BJ (cell line): ENCODE results near the gene ZNF697. TPM values are rescaled to one million over a fixed set of nuclear protein-coding genes. Genes with fewer than 3 reads are reported as not detected.

ENCODE experiments used
- CTCF ChIA-PET: fragments of 350-600 bp; formaldehyde crosslinking; extraction: SDS; loops from one replicate; lab custom pipeline; 2021; ENCODE audit warnings: antibody characterized with exemption, inconsistent platforms; lab: Yijun Ruan, JAX
- POLR2A ChIA-PET: fragments of 300-600 bp; sonication (Branson Sonifier 250); formaldehyde crosslinking; extraction: SDS; loops from one replicate; lab custom pipeline; 2021; ENCODE audit warnings: antibody characterized with exemption; lab: Charles Lee
- DNase-seq: peaks from one replicate; pipeline ENCODE4 v3.0.0-alpha.2; 2011; ENCODE audit warnings: low read depth
- H3K27me3 ChIP-seq: 2 replicates; pipeline ENCODE4 v1.6.0; 2011; ENCODE audit warnings: low read length; ENCODE audit not compliant: control insufficient read depth, insufficient read depth
- H3K36me3 ChIP-seq: 2 replicates; pipeline ENCODE4 v1.5.1; 2011; ENCODE audit warnings: low read length; ENCODE audit not compliant: control insufficient read depth, insufficient read depth
- H3K4me3 ChIP-seq: 2 replicates; pipeline ENCODE4 v1.5.1; 2011; ENCODE audit warnings: low read depth, mild to moderate bottlenecking, control low read depth, low read length
- polyA plus RNA-seq: library from polyadenylated mRNA; depleted of rRNA; stranded (reverse); fragments of >200 nt; gene quantifications from 2 replicates; pipeline ENCODE4 v1.2.3, GENCODE V29; 2011
- TF ChIP-seq, protein P1 (sequence below): IDR thresholded peaks from 2 replicates; pipeline ENCODE4 v1.5.1; 2011; ENCODE audit warnings: low read depth, mild to moderate bottlenecking, control low read depth, inconsistent platforms, low read length, moderate library complexity; ENCODE audit not compliant: insufficient read depth

Gene ZNF697
- polyA plus RNA-seq, 1 experiment, result 3.2 TPM

DNA sequence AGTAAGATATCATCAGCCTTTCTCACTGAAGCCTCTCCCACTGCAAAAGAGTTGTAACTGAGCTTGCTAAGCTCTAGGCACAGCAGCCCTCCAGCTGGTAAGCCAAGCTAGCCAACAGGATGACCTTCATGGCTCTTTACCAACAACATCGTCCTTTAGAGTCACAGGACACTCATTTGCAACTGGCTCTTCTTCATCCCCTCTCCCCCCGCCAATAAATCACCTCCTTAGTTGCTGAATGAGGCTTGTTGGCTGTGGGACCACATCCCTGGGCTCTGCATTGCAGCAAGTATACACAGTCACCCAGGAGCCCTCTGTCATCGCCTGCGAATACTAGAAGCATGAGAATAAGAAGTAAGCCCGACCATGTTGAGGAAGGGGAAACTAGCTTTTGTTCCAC lies 16.0 kb upstream of the ZNF697 start:
- TF ChIP-seq, protein P1, sequence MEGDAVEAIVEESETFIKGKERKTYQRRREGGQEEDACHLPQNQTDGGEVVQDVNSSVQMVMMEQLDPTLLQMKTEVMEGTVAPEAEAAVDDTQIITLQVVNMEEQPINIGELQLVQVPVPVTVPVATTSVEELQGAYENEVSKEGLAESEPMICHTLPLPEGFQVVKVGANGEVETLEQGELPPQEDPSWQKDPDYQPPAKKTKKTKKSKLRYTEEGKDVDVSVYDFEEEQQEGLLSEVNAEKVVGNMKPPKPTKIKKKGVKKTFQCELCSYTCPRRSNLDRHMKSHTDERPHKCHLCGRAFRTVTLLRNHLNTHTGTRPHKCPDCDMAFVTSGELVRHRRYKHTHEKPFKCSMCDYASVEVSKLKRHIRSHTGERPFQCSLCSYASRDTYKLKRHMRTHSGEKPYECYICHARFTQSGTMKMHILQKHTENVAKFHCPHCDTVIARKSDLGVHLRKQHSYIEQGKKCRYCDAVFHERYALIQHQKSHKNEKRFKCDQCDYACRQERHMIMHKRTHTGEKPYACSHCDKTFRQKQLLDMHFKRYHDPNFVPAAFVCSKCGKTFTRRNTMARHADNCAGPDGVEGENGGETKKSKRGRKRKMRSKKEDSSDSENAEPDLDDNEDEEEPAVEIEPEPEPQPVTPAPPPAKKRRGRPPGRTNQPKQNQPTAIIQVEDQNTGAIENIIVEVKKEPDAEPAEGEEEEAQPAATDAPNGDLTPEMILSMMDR, result no peak
- no peak for DNase-seq
- H3K36me3 ChIP-seq, result no peaks in the 10 kb centered on the region
- ChIA-PET CTCF (interaction anchor here (0.7 to 7.9 kb wide), 12 partner anchors 9 to 82 kb away, joined by 3 to 100 read pairs (median 4); partner anchors contain the start of gene ZNF697), POLR2A (no interaction called here)
- H3K4me3 ChIP-seq, result no peak overlapping the region
- H3K27me3 ChIP-seq, result no peaks in the 10 kb centered on the region

- POLR2A ChIA-PET, result no interaction called here
Observed at GRCh38 chr1:119662034-119662437, 14.0 kb upstream of the ZNF697 start.

DNA sequence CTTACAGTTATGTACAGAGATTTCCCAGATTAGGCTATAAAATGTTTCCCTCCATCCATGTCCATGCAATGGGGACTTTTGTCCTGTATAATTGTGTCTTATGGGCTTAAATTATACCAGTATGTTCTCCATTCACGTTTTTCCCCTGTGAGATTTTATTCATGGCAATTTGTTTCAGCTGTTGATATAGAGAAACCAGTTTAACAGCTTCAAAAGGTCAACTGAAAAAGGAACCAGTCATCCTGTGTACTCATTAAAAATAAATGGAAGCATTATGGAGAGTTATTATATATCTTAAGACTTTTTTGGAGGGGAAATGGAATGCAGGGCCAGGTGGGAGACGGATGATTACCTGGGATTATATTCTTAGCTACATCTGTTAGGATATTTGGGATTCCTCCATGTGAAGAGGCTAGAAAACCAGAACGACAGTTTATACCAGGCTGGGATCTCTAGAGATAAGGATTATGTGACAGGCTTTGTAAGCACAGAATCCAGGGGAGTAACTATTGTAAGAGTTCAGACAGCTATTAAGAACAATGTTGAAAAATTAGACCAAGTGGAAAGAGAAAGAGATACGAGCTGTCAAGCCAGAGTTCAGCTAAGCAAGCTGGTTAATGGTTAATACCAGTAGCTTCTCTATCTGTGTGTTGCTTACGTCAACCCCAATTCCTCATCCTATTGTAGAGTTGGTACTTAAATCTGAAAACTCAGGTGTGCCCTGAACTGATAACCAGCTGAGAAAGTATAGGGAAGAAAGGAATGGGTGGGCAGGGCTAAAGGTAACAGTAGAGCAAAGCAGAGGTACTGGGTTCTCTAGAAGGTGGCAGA lies 12.4 kb upstream of the ZNF697 start:
- H3K27me3 ChIP-seq, result no peaks in the 10 kb centered on the region
- POLR2A ChIA-PET, result no interaction called here

More at GRCh38 chr1:119662034-119662437, 14.0 kb upstream of the ZNF697 start:
- Histone ChIP-seq H3K4me3 (no peak overlapping the region), H3K36me3 (no peaks in the 10 kb centered on the region), H3K27me3 (no peaks in the 10 kb centered on the region)
- TF ChIP-seq, protein P1, result no peak
- DNase-seq, result no peak
- CTCF ChIA-PET, result interaction anchor here (0.6 to 7.9 kb wide), 13 partner anchors 9 to 110 kb away, joined by 3 to 120 read pairs (median 5); partner anchors contain the start of gene ZNF697

GRCh38 chr1:119659628-119660027 lies 11.6 kb upstream of the ZNF697 start:
- ChIA-PET CTCF (interaction anchor here (1.1 to 7.9 kb wide), 6 partner anchors 10 to 46 kb away, joined by 3 to 120 read pairs (median 22); partner anchors contain the start of gene ZNF697), POLR2A (no interaction called here)
- H3K36me3 ChIP-seq, result no peaks in the 10 kb centered on the region
- no peaks in the 10 kb centered on the region for H3K27me3 ChIP-seq
- H3K4me3 ChIP-seq, result no peak overlapping the region
- no peak for DNase-seq
- TF ChIP-seq, protein P1, result no peak

More for the DNA sequence above, 12.4 kb upstream of the ZNF697 start:
- no peak overlapping the region for H3K4me3 ChIP-seq
- CTCF ChIA-PET, result interaction anchor here (0.8 to 7.9 kb wide), 9 partner anchors 8 to 51 kb away, joined by 3 to 120 read pairs (median 13); partner anchors contain the start of gene ZNF697
- no peaks in the 10 kb centered on the region for H3K36me3 ChIP-seq
- TF ChIP-seq, protein P1, result no peak
- DNase-seq, result no peak

- DNase-seq, result no peak
- ChIA-PET POLR2A (interaction anchor here (0.6 kb wide), 1 partner anchor 23 kb away, joined by 3 read pairs; no protein-coding TSS in a partner anchor), CTCF (interaction anchor here (0.9 to 6.9 kb wide), 5 partner anchors 9 to 45 kb away, joined by 3 to 41 read pairs (median 10); partner anchors contain the start of gene ZNF697)
Observed at GRCh38 chr1:119656410-119656955, 8.4 kb upstream of the ZNF697 start.

More at GRCh38 chr1:119656410-119656955, 8.4 kb upstream of the ZNF697 start:
- Histone ChIP-seq H3K36me3 (no peaks in the 10 kb centered on the region), H3K27me3 (no peaks in the 10 kb centered on the region), H3K4me3 (no peak overlapping the region)
- TF ChIP-seq, protein P1, result no peak
